HepG2 (cell line): ENCODE results near the gene PNO1. TPM values are rescaled to one million over a fixed set of nuclear protein-coding genes. Genes with fewer than 3 reads are reported as not detected.
A peak's percentile ranks its signal among the peaks of the same experiment; 100 is the strongest.
"Not testable (repeated sequence)": the region's sequence is repeated elsewhere in the genome, so short reads cannot be mapped to it uniquely, and the experiment has no call there.

Experiments used
- ATAC-seq: fragments of 200-7000 bp; cut with Tn5 transposase; 3 replicates; pipeline ENCODE4 v1.9.1; 2020; ENCODE audit warnings: mild to moderate bottlenecking, moderate library complexity
- BruUV-seq: library from RNA; stranded (reverse); fragments of 400-500 nt; replicated peaks from 2 replicates; lab custom pipeline; 2021; lab: Mats Ljungman, UMichigan
- CTCF ChIA-PET: fragments of 300-600 bp; formaldehyde crosslinking; extraction: SDS; loops from one replicate; lab custom pipeline; 2021; ENCODE audit warnings: low total read pairs, inconsistent platforms, low intra/inter-chr PET ratio; lab: Yijun Ruan, JAX
- POLR2A ChIA-PET: fragments of 350-600 bp; sonication (Branson Sonifier 250); formaldehyde crosslinking; loops from one replicate; lab custom pipeline; 2020; ENCODE audit warnings: antibody characterized with exemption, inconsistent platforms; lab: Yijun Ruan, JAX
- DNase-seq: peaks from one replicate; pipeline ENCODE4 v3.0.0-alpha.2; 2015; ENCODE audit warnings: low spot score
- FAIRE-seq: peaks from 3 replicates; lab custom pipeline; 2011; peaks lifted over from hg19 to GRCh38; lab: Jason Lieb, UNC
- H2AFZ ChIP-seq: one replicate; pipeline ENCODE4 v1.6.1; 2011; ENCODE audit warnings: low read length, inconsistent platforms
- H3K27ac ChIP-seq: fragments of 300-600 bp; 3 replicates; pipeline ENCODE4 v1.8.0; 2011; ENCODE audit warnings: mixed run types, mild to moderate bottlenecking, mixed read lengths, low read length, inconsistent platforms; ENCODE audit not compliant: insufficient read depth; ENCODE audit errors: extremely low read length
- H3K27me3 ChIP-seq, 2 experiments: fragments of 200-600 bp in 1 of 2; 2 replicates in 1 of 2; 3 replicates in 1 of 2; pipeline versions ENCODE4 v1.6.0 to v1.8.0; 2011; ENCODE audit warnings: low read length in 2 of 2, mild to moderate bottlenecking in 2 of 2, moderate library complexity in 2 of 2, inconsistent platforms in 1 of 2; ENCODE audit not compliant: insufficient read depth in 2 of 2, control insufficient read depth in 1 of 2
- H3K36me3 ChIP-seq, 2 experiments: fragments of 200-600 bp in 1 of 2; replicated peaks in 1 of 2; 2 replicates in 1 of 2; 3 replicates in 1 of 2; pipeline versions ENCODE4 v1.5.1 to v1.8.0; 2011; ENCODE audit warnings: low read length in 2 of 2, inconsistent platforms in 1 of 2; ENCODE audit not compliant: insufficient read depth in 2 of 2, control insufficient read depth in 1 of 2
- H3K4me1 ChIP-seq: 2 replicates; pipeline ENCODE4 v1.5.1; 2012; ENCODE audit warnings: low read length, inconsistent platforms; ENCODE audit not compliant: insufficient read depth
- H3K4me2 ChIP-seq: 2 replicates; pipeline ENCODE4 v1.6.0; 2011; ENCODE audit warnings: low read depth, low read length, inconsistent platforms
- H3K4me3 ChIP-seq, 3 experiments: fragments of 200-600 bp in 1 of 3; sonication (generic), shearing (Covaris generic) in 1 of 3; replicated peaks in 1 of 3; 2 replicates each; pipeline ENCODE4 v1.5.1; 2011 to 2016; ENCODE audit warnings: low read length in 3 of 3, inconsistent platforms in 2 of 3, low read depth in 2 of 3, mild to moderate bottlenecking in 2 of 3, control low read depth in 1 of 3, mixed read lengths in 1 of 3; ENCODE audit not compliant: insufficient read depth in 1 of 3
- H3K79me2 ChIP-seq: one replicate; pipeline ENCODE4 v1.6.1; 2011; ENCODE audit warnings: low read length, inconsistent platforms; ENCODE audit not compliant: insufficient read depth
- H3K9ac ChIP-seq: 2 replicates; pipeline ENCODE4 v1.6.0; 2011; ENCODE audit warnings: mild to moderate bottlenecking, low read depth, low read length, inconsistent platforms; ENCODE audit not compliant: insufficient read depth
- H3K9me3 ChIP-seq: 2 replicates; pipeline ENCODE4 v1.5.1; 2012; ENCODE audit warnings: mild to moderate bottlenecking, low read length
- H4K20me1 ChIP-seq: 2 replicates; pipeline ENCODE4 v1.6.0; 2011; ENCODE audit warnings: inconsistent platforms, mild to moderate bottlenecking, low read length, moderate library complexity; ENCODE audit not compliant: insufficient read depth
- CEBPB ChIP-seq: IDR thresholded peaks from 2 replicates; pipeline ENCODE4 v1.6.1; 2011; ENCODE audit warnings: low read depth, low read length, improper control_type of control experiment, borderline replicate concordance
- CEBPG ChIP-seq: IDR thresholded peaks from 2 replicates; pipeline ENCODE4 v1.6.1; 2016
- EHMT2 ChIP-seq: fragments of 200-600 bp; sonication (generic); IDR thresholded peaks from 2 replicates; pipeline ENCODE4 v1.7.0; 2017; ENCODE audit warnings: antibody characterized with exemption, low read depth, low read length, borderline replicate concordance
- ELF3 ChIP-seq: IDR thresholded peaks from 2 replicates; pipeline ENCODE4 v1.6.1; 2016; ENCODE audit warnings: missing genetic modification reagents, missing compliant biosample characterization
- HNF4A ChIP-seq: sonication (generic); formaldehyde crosslinking; IDR thresholded peaks from 2 replicates; pipeline ENCODE4 v1.4.0; 2020; ENCODE audit warnings: missing genetic modification reagents
- HNF4G ChIP-seq, 2 experiments: sonication (generic) in 1 of 2; formaldehyde crosslinking in 1 of 2; IDR thresholded peaks; 2 replicates each; pipeline versions ENCODE4 v1.4.0 to v1.6.1; 2011 to 2020; ENCODE audit warnings: borderline replicate concordance in 2 of 2, low read depth in 2 of 2, mild to moderate bottlenecking in 2 of 2, low read length in 1 of 2, missing genetic modification reagents in 1 of 2, moderate library complexity in 1 of 2
- RBM22 ChIP-seq: fragments of 200-400 bp; formaldehyde crosslinking; optimal IDR thresholded peaks from 2 replicates; pipeline ENCODE3; 2017; ENCODE audit warnings: mild to moderate bottlenecking, low read length, moderate library complexity
- TEAD3 ChIP-seq: optimal IDR thresholded peaks from 2 replicates; pipeline ENCODE3; 2016; ENCODE audit warnings: borderline replicate concordance
- TEF ChIP-seq: sonication (generic); formaldehyde crosslinking; IDR thresholded peaks from 2 replicates; pipeline ENCODE4 v1.5.0; 2020; ENCODE audit warnings: missing genetic modification reagents
- ZBTB3 ChIP-seq: sonication (generic); formaldehyde crosslinking; IDR thresholded peaks from 2 replicates; pipeline ENCODE4 v1.4.0; 2020; ENCODE audit warnings: low read depth, mild to moderate bottlenecking, moderate library complexity, missing genetic modification reagents, borderline replicate concordance
- ZBTB7A ChIP-seq: sonication (generic); formaldehyde crosslinking; IDR thresholded peaks from 2 replicates; pipeline ENCODE4 v1.8.0; 2022; ENCODE audit warnings: mild to moderate bottlenecking, missing genetic modification reagents
- ZNF644 ChIP-seq: IDR thresholded peaks from 2 replicates; pipeline ENCODE4 v1.6.1; 2016; ENCODE audit warnings: low read depth
- WGBS: methylation state at CpG from one replicate; pipeline ENCODE4 v1.1.6; 2017; ENCODE audit warnings: low lambda C conversion rate; 5-methylcytosine and 5-hydroxymethylcytosine counted together
- in situ Hi-C: cut with HindIII; loops from 2 replicates; pipeline ENCODE4 v1.10.0; 2017; ENCODE audit warnings: low pct_unique_long_range_greater_than_20kb; ENCODE audit not compliant: extremely low pct_ligation_motif_present
- intact Hi-C: fragments of 100-400 bp; cut with micrococcal nuclease; formaldehyde crosslinking; loops from one replicate; pipeline ENCODE4 v1.10.0; 2022; ENCODE audit not compliant: unreplicated experiment
- polyA plus RNA-seq, 8 experiments: library from polyadenylated mRNA; depleted of rRNA in 3 of 8; stranded (reverse) in 7 of 8; unstranded in 1 of 8; fragments of >200 nt; fragmentation: Illumina TruSeq in 4 of 8; extraction: Trizol in 4 of 8; gene quantifications; 2 replicates each; pipeline versions ENCODE4 v1.2.1 to v1.2.3, GENCODE V29; 2011 to 2016; ENCODE audit warnings: low read depth in 4 of 8, missing spikeins in 1 of 8, mixed read lengths in 1 of 8; ENCODE audit not compliant: insufficient read depth in 1 of 8
- total RNA-seq, 5 experiments: library from RNA; depleted of rRNA; stranded (reverse); fragments of >200 nt; fragmentation: Illumina TruSeq; extraction: Trizol; gene quantifications; 2 replicates each; pipeline ENCODE4 v1.2.3, GENCODE V29; 2016; ENCODE audit warnings: low read depth in 1 of 5
- TF ChIP-seq, protein P1 (sequence below): sonication (generic); formaldehyde crosslinking; IDR thresholded peaks from 2 replicates; pipeline ENCODE4 v1.4.0; 2020; ENCODE audit warnings: missing genetic modification reagents
- TF ChIP-seq, protein P2 (sequence below): IDR thresholded peaks from 2 replicates; pipeline ENCODE4 v1.6.1; 2016; ENCODE audit warnings: missing genetic modification reagents, missing compliant biosample characterization

PNO1 gene
- total and polyA plus RNA-seq, 2 of the 13 experiments (the other 11 are each of a cell fraction or from before 2014, with no cell fraction given): 12.8 to 48.5 TPM

DNA sequence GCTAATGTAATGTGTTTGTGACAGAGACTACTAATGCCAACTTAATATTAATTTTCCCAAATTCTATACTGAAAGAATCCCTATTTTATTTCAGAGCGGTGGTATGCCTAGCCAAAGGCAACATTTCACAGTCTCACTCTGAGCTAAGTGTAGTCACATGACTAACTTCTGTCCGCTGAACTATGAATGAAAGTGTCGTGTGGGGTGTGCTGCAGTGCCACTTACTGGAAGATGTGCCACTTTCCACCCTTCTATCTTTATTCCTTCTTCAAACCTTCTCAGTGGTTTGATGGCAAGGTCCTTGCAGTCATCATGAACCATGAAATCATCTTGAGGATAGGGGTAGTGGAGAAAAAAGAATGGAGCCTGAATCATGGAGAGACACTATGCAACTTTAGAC lies 47.6 kb upstream of the PNO1 start (continued):
- TF ChIP-seq, protein P1, sequence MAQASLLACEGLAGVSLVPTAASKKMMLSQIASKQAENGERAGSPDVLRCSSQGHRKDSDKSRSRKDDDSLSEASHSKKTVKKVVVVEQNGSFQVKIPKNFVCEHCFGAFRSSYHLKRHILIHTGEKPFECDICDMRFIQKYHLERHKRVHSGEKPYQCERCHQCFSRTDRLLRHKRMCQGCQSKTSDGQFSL: no peak
- TF ChIP-seq RBM22: no peak

DNA sequence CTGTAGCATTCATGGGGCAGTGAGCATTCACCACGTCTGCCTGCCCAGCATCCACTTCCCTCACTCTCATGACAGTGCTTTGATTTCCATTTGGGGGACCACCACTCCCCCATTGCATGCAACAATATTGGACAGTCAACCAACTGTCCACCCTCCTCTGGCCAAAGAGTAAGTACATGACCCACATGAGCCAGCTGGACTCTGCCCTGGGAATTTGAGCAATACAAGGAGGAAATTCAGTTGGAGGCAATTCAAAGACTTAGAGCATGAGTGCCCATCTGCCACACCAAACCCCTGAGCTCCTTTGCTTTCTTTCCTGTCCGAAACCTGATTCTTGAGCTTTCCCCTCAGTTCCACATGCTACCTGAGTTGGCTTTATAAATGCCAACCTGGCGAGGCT lies 41.7 kb upstream of the PNO1 start:
- Histone ChIP-seq H2AFZ (no peak overlapping the region), H3K79me2 (no peaks in the 10 kb centered on the region), H3K27ac (no peak overlapping the region), H3K9me3 (no peaks in the 10 kb centered on the region), H3K4me1 (peaks cover 31% of the 10 kb centered on the region), H3K9ac (no peak overlapping the region), H3K27me3 (no peaks in the 10 kb centered on the region; a peak in 1 of 5 replicates), H4K20me1 (no peaks in the 10 kb centered on the region), H3K4me3 (no peak overlapping the region), H3K4me2 (peak overlapping the region; percentile 36), H3K36me3 (no peaks in the 10 kb centered on the region)
- ATAC-seq (peak; percentile 68), DNase-seq (no peak), FAIRE-seq (no peak)
- no TSS peak for BruUV-seq
- CTCF ChIA-PET: no interaction called here
- in situ Hi-C loops (no loop called here), intact Hi-C loops (no loop called here)
- POLR2A ChIA-PET: no interaction called here
- WGBS: 32% methylated on average over 3 of the region's 3 CpGs
- TF ChIP-seq TEF (CRISPR knock-in tag) (no peak), EHMT2 (peak; percentile 31; the same call in 1 of the 2 replicates), ZNF644 (peak; percentile 76), CEBPB (peak; percentile 61), ZBTB3 (no peak), HNF4G (IDR thresholded peaks at IDR 0.05; ENCODE audit: borderline replicate concordance, low read depth, low read length) (peak; percentile 43; the same call in 1 of the 2 replicates), HNF4G (CRISPR knock-in tag; IDR thresholded peaks at IDR 0.05; ENCODE audit: borderline replicate concordance, low read depth) (no peak), ZBTB7A (no peak), ELF3 (0 out of 2 replicates have a peak, but pooled peaks have one; percentile 44), CEBPG (CRISPR knock-in tag) (peak; percentile 63), TEAD3 (peak; percentile 25), HNF4A (CRISPR knock-in tag) (peak; percentile 72)
- TF ChIP-seq, protein P2, sequence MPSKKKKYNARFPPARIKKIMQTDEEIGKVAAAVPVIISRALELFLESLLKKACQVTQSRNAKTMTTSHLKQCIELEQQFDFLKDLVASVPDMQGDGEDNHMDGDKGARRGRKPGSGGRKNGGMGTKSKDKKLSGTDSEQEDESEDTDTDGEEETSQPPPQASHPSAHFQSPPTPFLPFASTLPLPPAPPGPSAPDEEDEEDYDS (CRISPR knock-in tag): no peak

- H3K4me1 ChIP-seq: peaks cover 46% of the 10 kb centered on the region
- FAIRE-seq, POLR2A ChIA-PET, H3K36me3 ChIP-seq, H3K9ac ChIP-seq, in situ Hi-C loops, H2AFZ ChIP-seq, intact Hi-C loops, ATAC-seq, H4K20me1 ChIP-seq, CTCF ChIA-PET, DNase-seq, H3K27me3 ChIP-seq, H3K27ac ChIP-seq, H3K9me3 ChIP-seq, H3K4me3 ChIP-seq, H3K79me2 ChIP-seq, BruUV-seq, H3K4me2 ChIP-seq: not testable (repeated sequence)
- 75% methylated on average over 4 of the region's 4 CpGs for WGBS
Observed at GRCh38 chr2:68117922-68118321, 39.8 kb upstream of the PNO1 start.
